Measurements from ENCODE around the gene RMND5B.
"Not testable (repeated sequence)": the region's sequence is repeated elsewhere in the genome, so short reads cannot be mapped to it uniquely, and the experiment has no call there.

Gene RMND5B

DNA sequence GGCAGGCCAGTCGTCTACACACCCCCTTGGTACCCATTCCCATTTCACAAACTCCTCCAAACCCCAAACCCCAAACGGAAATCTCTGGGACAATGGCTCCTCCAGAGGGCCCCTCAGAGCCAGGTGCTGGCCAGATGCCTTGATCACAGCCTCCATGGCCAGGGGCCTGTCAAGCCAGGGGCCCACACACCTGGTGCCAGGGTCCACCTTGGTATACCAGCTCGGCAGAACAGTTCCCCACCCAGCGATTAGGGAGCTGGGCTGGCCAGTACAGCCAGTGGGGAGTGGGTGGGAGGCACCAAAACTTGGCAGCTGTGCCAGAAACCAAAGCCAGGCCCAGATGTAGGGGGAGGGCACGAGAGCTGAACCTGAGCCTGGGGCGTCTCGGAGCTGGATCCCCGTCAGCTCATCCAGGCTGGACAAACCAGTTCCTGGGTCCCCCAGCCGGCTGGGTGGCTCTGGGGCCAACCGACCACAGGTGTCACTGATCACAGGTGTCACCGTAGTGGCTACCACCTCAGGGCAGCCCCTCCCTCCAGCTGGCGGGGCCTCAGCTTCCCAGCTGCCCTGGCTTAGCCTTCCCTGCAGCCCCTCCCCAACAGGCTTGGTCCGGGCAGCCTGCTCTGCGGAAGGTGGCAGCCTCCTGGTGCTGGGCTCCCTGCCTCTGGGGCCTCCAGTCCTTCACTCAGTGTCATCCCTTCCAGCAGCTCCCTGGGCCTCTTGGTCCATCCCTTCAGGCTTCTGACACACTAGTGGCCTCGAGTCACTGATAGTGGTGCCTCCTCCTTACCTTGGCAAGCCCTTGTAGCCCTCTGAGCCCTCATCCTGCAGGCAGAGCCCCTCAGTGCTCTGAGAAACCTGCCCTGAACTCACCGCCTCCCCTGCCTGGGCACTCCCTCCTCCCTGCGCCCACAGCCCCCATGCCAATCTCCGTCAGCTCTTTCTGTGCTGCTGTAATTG lies 6.6 kb upstream of the RMND5B start:
- peaks cover 53% of the 10 kb centered on the region for H3K36me3 ChIP-seq (ENCODE audit: insufficient read depth, insufficient read length, low read length)
- H3K4me1 ChIP-seq (ENCODE audit: insufficient read depth, insufficient read length), result peaks cover 42% of the 10 kb centered on the region
- H3K9me3 ChIP-seq (ENCODE audit: insufficient read depth, low read length), result no peaks in the 10 kb centered on the region
- H3K27me3 ChIP-seq (ENCODE audit: insufficient read depth, insufficient read length), result no peaks in the 10 kb centered on the region
- no peak for DNase-seq (ENCODE audit: low read depth, low spot score)
- H3K9ac ChIP-seq (ENCODE audit: insufficient read length, low read depth), result peak overlapping the region; percentile 9
- H3K4me3 ChIP-seq (ENCODE audit: insufficient read length, low read depth), result no peak overlapping the region
- no peak for TF ChIP-seq ZNF274 (IDR thresholded peaks at IDR 0.05; ENCODE audit: low read depth, low read length)
- no peak for TF ChIP-seq SUZ12 (IDR thresholded peaks at IDR 0.05; ENCODE audit: extremely low read depth, insufficient read depth, insufficient read length)
- TF ChIP-seq YY1 (IDR thresholded peaks at IDR 0.05; ENCODE audit: insufficient read depth, insufficient read length), result no peak

DNA sequence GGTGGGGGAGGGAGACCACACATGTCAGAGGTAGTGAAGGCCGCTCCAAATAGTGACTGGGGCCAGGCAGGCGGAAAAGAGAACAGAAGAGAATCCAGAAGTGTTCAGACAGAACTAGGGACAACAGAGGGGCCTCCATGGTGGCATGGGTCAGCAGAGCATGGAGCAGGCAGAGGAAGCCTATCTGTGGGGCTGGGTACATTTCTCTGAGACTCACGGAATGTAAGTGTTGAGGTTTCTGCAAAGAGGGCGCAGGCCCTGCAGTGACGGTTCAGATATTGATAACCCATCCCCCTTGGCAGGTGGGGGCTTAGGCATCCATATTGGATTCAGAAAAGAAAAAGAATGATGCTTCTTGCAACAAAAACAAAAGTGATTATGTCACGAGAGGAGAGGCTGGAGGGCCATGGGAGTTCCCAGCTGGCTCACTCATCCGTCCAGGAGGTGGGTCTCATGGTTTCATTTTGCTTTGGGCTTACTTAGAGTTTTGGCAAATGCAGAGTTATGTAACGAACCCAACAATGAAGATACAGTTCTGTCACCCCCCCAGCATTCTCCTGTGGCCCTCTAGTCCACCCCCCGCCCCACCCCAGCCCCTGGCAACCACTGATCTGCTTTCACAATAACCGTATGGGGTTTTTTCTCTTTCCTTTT lies 5.4 kb upstream of the RMND5B start:
- TF ChIP-seq YY1 (IDR thresholded peaks at IDR 0.05; ENCODE audit: insufficient read depth, insufficient read length), result no peak
- no peak for TF ChIP-seq ZNF274 (IDR thresholded peaks at IDR 0.05; ENCODE audit: low read depth, low read length)
- TF ChIP-seq SUZ12 (IDR thresholded peaks at IDR 0.05; ENCODE audit: extremely low read depth, insufficient read depth, insufficient read length), result no peak
- peaks cover 44% of the 10 kb centered on the region for H3K36me3 ChIP-seq (ENCODE audit: insufficient read depth, insufficient read length, low read length)
- H3K9ac ChIP-seq (ENCODE audit: insufficient read length, low read depth), result no peak overlapping the region
- H3K4me3 ChIP-seq (ENCODE audit: insufficient read length, low read depth), result no peak overlapping the region
- H3K4me1 ChIP-seq (ENCODE audit: insufficient read depth, insufficient read length), result peaks cover 42% of the 10 kb centered on the region
- no peak for DNase-seq (ENCODE audit: low read depth, low spot score)
- no peaks in the 10 kb centered on the region for H3K9me3 ChIP-seq (ENCODE audit: insufficient read depth, low read length)
- H3K27me3 ChIP-seq (ENCODE audit: insufficient read depth, insufficient read length), result no peaks in the 10 kb centered on the region

DNA sequence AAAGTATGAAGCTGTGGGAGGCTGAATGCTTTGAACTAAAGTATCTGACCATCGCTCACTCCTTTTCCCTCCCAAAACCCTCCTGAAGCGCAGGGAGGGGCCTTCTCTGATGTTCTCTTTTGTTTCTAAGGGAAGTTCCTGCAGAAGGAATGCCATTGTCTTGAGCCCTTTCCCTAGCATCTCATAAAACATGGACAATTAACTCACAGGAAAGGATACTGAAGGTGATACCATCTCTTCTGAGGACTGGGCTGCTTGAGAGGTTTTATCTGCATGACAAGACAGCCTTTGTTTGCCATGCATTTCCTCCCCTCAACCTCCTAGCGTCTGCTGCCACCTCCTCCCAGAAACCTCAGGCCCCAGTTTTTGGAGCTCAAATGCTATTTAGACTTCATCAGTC lies 4.3 kb upstream of the RMND5B start:
- H3K9ac ChIP-seq (ENCODE audit: insufficient read length, low read depth), result no peak overlapping the region
- no peak for TF ChIP-seq YY1 (IDR thresholded peaks at IDR 0.05; ENCODE audit: insufficient read depth, insufficient read length)
- no peak for TF ChIP-seq SUZ12 (IDR thresholded peaks at IDR 0.05; ENCODE audit: extremely low read depth, insufficient read depth, insufficient read length)
- no peak for TF ChIP-seq ZNF274 (IDR thresholded peaks at IDR 0.05; ENCODE audit: low read depth, low read length)
- H3K4me3 ChIP-seq (ENCODE audit: insufficient read length, low read depth), result no peak overlapping the region
- peaks cover 33% of the 10 kb centered on the region for H3K4me1 ChIP-seq (ENCODE audit: insufficient read depth, insufficient read length)
- H3K36me3 ChIP-seq (ENCODE audit: insufficient read depth, insufficient read length, low read length), result peaks cover 33% of the 10 kb centered on the region
- H3K9me3 ChIP-seq (ENCODE audit: insufficient read depth, low read length), result no peaks in the 10 kb centered on the region
- peak; percentile 89 for DNase-seq (ENCODE audit: low read depth, low spot score)
- no peaks in the 10 kb centered on the region for H3K27me3 ChIP-seq (ENCODE audit: insufficient read depth, insufficient read length)

DNA sequence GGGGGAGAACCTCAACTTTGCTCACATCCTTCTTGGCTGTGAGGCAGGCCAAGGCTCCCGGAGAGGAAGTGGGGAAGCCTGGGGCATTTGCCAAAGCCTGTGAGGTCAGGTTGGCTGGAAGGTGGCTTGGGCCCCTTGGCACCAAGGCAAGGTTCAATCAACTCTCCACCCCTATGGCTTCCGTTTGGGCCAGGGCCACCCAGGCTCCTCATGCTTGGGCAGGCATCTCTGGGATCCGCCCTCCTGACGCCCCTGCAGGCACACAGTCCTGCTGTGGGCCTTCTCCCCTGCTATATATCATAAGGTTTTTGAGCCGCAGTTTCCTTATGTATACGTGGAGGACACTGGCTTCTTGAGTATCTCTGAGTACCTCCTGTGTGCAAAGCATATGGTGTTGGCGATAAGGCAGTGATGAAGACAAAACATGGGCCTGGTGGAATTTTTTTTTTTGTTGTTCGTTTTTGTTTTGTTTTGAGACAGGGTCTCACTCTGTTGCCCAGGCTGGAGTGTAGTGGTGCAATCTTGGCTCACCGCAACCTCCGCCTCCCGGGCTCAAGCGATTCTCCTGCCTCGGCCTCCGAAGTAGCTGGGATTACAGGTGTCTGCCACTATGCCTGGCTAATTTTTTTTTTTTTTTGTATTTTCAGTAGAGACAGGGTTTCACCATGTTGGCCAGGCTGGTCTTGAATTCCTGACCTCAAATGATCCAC lies 3.4 kb upstream of the RMND5B start:
- H3K36me3 ChIP-seq (ENCODE audit: insufficient read depth, insufficient read length, low read length), result peaks cover 24% of the 10 kb centered on the region
- H3K9me3 ChIP-seq (ENCODE audit: insufficient read depth, low read length); H3K9ac ChIP-seq (ENCODE audit: insufficient read length, low read depth); H3K27me3 ChIP-seq (ENCODE audit: insufficient read depth, insufficient read length); DNase-seq (ENCODE audit: low read depth, low spot score); H3K4me3 ChIP-seq (ENCODE audit: insufficient read length, low read depth): not testable (repeated sequence)
- H3K4me1 ChIP-seq (ENCODE audit: insufficient read depth, insufficient read length), result peaks cover 28% of the 10 kb centered on the region

DNA sequence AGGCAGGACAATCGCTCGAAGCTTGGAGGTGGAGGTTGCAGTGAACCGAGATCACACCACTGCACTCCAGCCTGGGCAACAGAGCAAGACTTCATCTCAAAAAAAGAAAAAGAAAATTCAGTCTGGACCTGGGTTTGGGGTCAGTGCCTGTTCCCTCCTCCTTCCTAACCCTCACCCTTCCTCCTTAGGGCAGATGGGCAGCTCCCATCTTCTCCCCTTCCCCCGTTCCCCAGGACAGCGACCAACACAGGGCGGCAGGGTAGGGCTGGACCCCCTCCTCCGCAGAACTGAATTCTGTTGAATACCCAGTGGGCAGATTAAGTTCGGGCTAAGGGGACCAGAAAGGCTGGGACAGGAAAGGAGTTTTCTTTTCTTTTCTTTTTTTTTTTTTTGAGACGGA lies 1.5 kb upstream of the RMND5B start:
- H3K9me3 ChIP-seq (ENCODE audit: insufficient read depth, low read length), result no peaks in the 10 kb centered on the region
- H3K9ac ChIP-seq (ENCODE audit: insufficient read length, low read depth), result peak overlapping the region; percentile 64
- peaks cover 13% of the 10 kb centered on the region for H3K36me3 ChIP-seq (ENCODE audit: insufficient read depth, insufficient read length, low read length)
- DNase-seq (ENCODE audit: low read depth, low spot score), result no peak
- H3K4me1 ChIP-seq (ENCODE audit: insufficient read depth, insufficient read length), result peaks cover 16% of the 10 kb centered on the region
- no peaks in the 10 kb centered on the region for H3K27me3 ChIP-seq (ENCODE audit: insufficient read depth, insufficient read length)
- no peak overlapping the region for H3K4me3 ChIP-seq (ENCODE audit: insufficient read length, low read depth)
- TF ChIP-seq YY1 (IDR thresholded peaks at IDR 0.05; ENCODE audit: insufficient read depth, insufficient read length) (no peak), ZNF274 (IDR thresholded peaks at IDR 0.05; ENCODE audit: low read depth, low read length) (no peak), SUZ12 (IDR thresholded peaks at IDR 0.05; ENCODE audit: extremely low read depth, insufficient read depth, insufficient read length) (no peak)

DNA sequence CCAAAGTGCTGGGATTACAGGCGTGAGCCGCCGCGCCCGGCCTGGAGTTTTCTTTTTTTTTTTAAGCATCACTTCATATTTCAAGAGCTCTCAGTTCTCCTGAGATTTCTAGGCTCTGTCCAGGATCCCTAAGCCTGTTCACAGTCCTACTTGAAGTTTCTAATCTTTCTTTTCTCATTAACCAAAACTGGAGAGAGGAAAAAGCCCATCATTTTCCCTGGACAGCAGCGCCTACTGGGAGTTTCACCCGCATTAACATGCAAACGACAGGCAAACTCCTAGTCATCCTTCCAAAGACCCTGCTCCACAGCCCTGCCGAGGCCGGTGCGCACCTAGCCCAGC lies 609 bp upstream of the RMND5B start:
- not testable (repeated sequence) for H3K9me3 ChIP-seq (ENCODE audit: insufficient read depth, low read length); H3K36me3 ChIP-seq (ENCODE audit: insufficient read depth, insufficient read length, low read length); H3K27me3 ChIP-seq (ENCODE audit: insufficient read depth, insufficient read length); H3K4me1 ChIP-seq (ENCODE audit: insufficient read depth, insufficient read length); DNase-seq (ENCODE audit: low read depth, low spot score)
- Histone ChIP-seq H3K4me3 (ENCODE audit: insufficient read length, low read depth) (peak overlapping the region; percentile 57), H3K9ac (ENCODE audit: insufficient read length, low read depth) (peak overlapping the region; percentile 88)

DNA sequence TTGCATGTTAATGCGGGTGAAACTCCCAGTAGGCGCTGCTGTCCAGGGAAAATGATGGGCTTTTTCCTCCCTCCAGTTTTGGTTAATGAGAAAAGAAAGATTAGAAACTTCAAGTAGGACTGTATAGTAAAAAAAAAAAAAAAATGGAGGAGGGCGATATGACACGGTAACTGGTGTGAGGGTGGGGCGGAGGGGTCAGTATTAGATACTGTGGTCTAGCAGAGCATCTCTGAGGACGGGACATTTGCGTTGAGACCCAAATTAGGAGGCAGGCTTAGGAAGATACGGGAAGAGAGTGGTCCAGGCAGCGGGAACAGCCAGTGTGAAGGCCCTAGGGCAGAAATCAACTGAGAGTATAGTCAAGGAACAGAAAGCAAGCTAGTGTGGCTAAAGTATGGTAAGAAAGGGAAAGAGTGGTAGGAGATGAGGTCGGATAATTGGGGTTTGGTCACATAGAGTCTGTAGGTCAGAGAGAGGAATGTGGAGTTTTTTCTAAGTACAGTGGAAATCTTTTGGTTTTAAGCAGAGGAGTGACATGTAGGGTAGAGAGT lies 707 bp downstream of the RMND5B start:
- Histone ChIP-seq H3K9me3 (ENCODE audit: insufficient read depth, low read length) (no peaks in the 10 kb centered on the region), H3K36me3 (ENCODE audit: insufficient read depth, insufficient read length, low read length) (peaks cover 17% of the 10 kb centered on the region), H3K4me3 (ENCODE audit: insufficient read length, low read depth) (peak overlapping the region; percentile 78), H3K27me3 (ENCODE audit: insufficient read depth, insufficient read length) (no peaks in the 10 kb centered on the region), H3K4me1 (ENCODE audit: insufficient read depth, insufficient read length) (peaks cover 5% of the 10 kb centered on the region), H3K9ac (ENCODE audit: insufficient read length, low read depth) (peak overlapping the region; percentile 79)
- no peak for DNase-seq (ENCODE audit: low read depth, low spot score)
- TF ChIP-seq ZNF274 (IDR thresholded peaks at IDR 0.05; ENCODE audit: low read depth, low read length) (no peak), SUZ12 (IDR thresholded peaks at IDR 0.05; ENCODE audit: extremely low read depth, insufficient read depth, insufficient read length) (no peak), YY1 (IDR thresholded peaks at IDR 0.05; ENCODE audit: insufficient read depth, insufficient read length) (no peak)
